SH-SY5Y (cell line): ENCODE data around the gene LIFR.

Experiments
- GATA2 ChIP-seq: IDR thresholded peaks from 2 replicates; pipeline ENCODE4 v1.6.1; 2011; ENCODE audit warnings: mild to moderate bottlenecking, low read depth, low read length
- GATA3 ChIP-seq: IDR thresholded peaks from 2 replicates; pipeline ENCODE4 v1.6.1; 2011; ENCODE audit warnings: low read depth, mild to moderate bottlenecking, low read length, moderate library complexity

DNA sequence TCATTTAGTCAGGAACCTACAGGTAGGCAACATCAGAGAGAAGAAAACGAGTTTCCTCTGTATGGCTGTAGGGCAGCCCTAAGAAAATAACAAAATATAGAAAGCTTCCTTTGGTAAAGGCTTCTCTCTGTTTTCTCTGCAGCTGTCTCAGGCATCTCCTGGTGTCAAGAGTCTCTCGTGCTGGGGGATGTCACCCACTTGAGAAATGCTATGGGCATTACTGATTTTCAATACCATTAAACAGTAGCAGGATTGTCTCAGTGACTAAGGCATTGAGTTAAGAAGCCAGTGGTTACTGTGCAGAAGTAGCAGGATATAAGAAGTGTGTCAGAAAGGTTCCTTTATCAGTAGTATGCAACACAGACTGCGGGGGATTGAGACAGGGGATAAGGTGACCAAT lies 32.4 kb downstream of the LIFR start:
- TF ChIP-seq GATA2 (no peak), GATA3 (no peak)
